Left cardiac atrium (tissue), 4 donors: Measurements from ENCODE around the gene AKAP11. TPM values are rescaled to one million over a fixed set of nuclear protein-coding genes. Genes with fewer than 3 reads are reported as not detected.

ENCODE experiments used
- ATAC-seq, 2 donors: fragments of 200-7000 bp; cut with Tn5 transposase; one replicate each; pipeline ENCODE4 v1.9.1; 2020; ENCODE audit warnings: mild to moderate bottlenecking in 2 of 2, moderate library complexity in 2 of 2
- DNase-seq: peaks from one replicate; pipeline ENCODE4 v3.0.0-alpha.2; 2020
- intact Hi-C, 2 donors: fragments of 100-400 bp; cut with DNase I; formaldehyde crosslinking; loops; one replicate each; pipeline versions ENCODE4 v1.14.1 to v1.15.1; 2022 to 2023
- total RNA-seq, 2 donors: library from RNA; stranded (reverse); fragmentation: NEBNext Ultra II Directional; extraction: Animal tissue kit (Norgen Biotek cat#: 25700); gene quantifications; one replicate each; pipeline ENCODE4 v1.2.1, GENCODE V29; 2021
- donor health status: DM: no; HTN: yes; CAD: no.
- donor health status: DM: no; HTN: yes; CAD: no; lungs with severe emphysema.
- donor health status: DM: yes; HTN: yes; CAD: no.
- donor health status: Dilated cardiomyopathy.

AKAP11 gene
- total RNA-seq, 2 donors from 2014 or later, result 21.6 to 33.7 TPM

- DNase-seq, result no peak
- ATAC-seq, result no peak
- intact Hi-C loops, result no loop called here
Measured at GRCh38 chr13:42329239-42329638, 57.3 kb downstream of the AKAP11 start.

DNA sequence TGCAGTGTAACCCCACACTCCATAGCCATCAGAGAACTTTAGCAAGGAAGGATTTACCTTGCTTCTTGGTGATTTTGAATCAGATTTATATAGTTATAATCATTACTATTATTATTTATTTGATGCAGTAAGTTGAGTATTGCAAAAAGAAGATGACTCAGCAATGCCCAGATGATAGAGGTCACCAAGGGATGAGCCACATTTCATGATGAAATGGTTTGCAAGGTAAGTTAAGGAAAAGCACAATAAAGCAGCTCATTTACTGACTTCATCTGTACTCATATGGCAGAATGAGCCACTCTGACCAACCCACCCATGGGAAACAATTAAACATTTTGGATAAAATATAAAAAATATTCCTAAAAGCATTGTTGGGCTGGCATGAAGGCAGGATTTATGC, 59.1 kb downstream of the AKAP11 start:
- intact Hi-C loops, result no loop called here
- ATAC-seq (no peak), DNase-seq (no peak)

DNA sequence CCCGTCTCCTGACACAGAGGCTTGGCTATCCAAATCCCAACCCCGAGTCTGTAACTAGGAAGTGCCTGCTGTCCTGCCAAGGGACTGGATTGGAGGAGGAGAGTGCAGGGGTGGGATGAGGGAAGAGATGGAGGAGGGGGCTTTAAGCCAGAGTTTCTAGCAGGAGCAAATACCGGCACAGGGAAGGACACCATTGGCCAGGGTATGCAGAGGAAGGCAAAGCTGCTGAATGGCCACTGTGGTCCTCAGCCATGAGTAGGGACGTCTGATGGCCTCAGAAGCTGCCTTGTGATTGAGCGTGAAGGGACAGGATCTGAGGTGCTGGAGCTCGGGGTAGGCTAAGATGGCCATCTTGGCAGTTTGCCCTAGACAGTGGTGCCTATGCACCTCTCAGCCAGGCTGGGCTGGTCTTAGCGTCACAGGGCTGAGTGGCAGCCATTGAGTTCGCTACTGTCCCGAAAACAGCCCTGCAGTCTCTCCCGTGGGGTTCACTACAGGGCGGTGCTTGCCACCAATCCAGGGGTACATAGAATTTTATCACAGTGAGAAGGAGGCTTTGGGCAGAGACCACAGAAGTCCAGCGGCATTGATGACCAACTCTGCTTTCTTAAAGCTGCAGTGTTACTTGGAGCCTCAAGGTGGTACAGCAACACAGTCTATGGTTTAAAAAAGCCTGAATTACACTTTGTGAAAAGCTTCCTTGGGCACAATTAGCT, 61.8 kb downstream of the AKAP11 start:
- intact Hi-C loops, result no loop called here
- ATAC-seq, result peak in 1 of 2 donors; percentile 27
- DNase-seq, result no peak

- intact Hi-C loops, result no loop called here
- DNase-seq, result no peak
- no peak for ATAC-seq
Measured at GRCh38 chr13:42334329-42334706, 62.4 kb downstream of the AKAP11 start.

DNA sequence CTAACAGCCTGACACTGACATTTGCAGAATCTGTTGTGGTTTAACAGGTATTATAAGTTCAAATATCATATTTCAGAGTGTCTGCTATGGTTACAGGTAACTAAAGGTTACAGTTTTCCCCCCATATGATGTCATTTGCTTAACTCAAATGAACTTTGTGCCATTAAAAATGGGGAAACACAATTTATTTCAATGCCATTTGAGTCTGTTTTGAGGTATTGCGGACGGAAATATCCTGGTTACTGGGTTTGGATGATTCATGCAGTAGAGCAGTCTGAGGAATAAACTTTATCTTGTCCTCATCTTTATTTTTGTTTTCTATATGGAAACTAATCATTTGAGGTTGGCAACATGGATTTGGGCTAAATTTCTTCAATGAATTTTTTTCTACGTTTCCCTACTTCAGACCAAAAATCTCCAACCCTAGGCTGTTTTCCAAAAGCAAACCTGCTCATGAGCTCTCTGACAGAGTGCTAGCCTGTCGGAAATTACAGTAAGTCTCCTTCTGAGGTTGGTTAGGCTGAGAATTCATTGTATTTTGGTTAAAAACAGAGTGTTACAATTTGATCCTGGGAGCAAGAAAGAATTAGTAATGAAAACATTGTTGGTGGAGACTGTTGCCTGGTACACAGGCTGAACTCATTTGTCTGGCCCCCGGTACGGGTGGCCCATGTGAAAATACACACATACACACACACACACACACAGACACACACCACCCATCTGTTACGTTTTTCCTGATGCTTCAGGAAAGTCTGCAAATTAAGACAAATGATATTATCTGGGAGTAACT, 66.1 kb downstream of the AKAP11 start:
- DNase-seq (no peak), ATAC-seq (no peak)
- intact Hi-C loops, result no loop called here

- ATAC-seq (no peak), DNase-seq (no peak)
- intact Hi-C loops, result no loop called here
Measured at GRCh38 chr13:42345367-42345766, 73.4 kb downstream of the AKAP11 start.

DNA sequence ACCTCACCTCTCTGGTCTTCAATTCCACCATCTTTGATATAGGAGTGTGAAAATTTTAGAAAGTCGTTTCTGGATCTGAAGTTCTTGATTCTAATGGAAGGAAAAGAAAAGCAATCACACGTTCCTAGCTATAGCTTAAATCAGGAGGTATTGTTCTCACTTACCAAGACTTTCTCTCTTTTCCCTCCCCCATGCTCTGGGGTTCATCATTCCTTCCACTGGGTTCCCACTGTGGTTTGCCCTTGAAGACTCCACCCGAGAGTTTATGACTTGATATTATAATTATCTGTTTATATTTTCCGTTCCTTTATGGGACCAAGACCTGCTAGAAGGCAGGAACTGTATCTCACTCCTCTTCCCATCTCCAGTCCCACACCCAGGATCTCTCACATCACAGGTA, 76.6 kb downstream of the AKAP11 start:
- DNase-seq (no peak), ATAC-seq (no peak)

GRCh38 chr13:42350141-42350540, 78.2 kb downstream of the AKAP11 start:
- no peak for DNase-seq
- no peak for ATAC-seq
- intact Hi-C loops, result no loop called here

More for the DNA sequence above, 76.6 kb downstream of the AKAP11 start:
- intact Hi-C loops, result no loop called here

- ATAC-seq, result peak; percentile 59 to 85
- intact Hi-C loops, result no loop called here
- no peak for DNase-seq
Measured at GRCh38 chr13:42354241-42355091, 82.5 kb downstream of the AKAP11 start.

GRCh38 chr13:42355092-42355485, 83.1 kb downstream of the AKAP11 start:
- ATAC-seq (peak in 1 of 2 donors; percentile 23), DNase-seq (no peak)
- intact Hi-C loops, result no loop called here

DNA sequence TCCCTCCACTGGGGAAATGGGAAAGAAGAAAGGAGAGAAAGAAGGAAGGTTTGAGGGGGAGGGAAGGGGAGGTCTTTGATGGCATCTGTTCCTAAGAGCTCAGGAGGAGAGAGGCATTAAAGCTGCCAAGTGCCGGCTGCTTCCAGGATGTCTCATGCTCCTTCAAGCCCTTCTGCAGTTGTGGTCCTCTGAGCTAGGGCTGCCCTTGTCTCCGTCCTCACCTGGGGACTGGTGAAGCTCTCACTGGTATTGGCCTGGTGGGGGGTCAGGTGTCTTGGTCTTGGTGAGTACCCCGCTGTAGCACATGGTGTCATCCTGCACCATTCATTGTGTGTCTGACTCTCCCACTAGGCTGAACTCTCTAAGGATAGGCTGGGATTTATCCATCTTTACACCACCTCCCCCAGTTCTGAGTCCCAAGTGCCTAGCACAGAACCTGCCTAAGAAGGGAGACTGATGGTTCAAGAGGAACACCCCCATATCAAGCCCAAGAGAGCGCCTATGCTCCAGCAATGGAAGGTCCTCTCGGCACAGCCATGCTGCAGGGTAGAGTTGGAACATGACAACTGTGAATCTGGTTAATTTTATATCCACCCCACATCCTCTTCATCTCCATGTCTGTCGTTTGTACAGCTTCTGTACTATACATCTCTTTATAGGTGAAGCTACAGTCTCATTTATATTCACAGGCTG, 83.7 kb downstream of the AKAP11 start:
- no peak for DNase-seq
- ATAC-seq, result no peak
- intact Hi-C loops, result no loop called here

DNA sequence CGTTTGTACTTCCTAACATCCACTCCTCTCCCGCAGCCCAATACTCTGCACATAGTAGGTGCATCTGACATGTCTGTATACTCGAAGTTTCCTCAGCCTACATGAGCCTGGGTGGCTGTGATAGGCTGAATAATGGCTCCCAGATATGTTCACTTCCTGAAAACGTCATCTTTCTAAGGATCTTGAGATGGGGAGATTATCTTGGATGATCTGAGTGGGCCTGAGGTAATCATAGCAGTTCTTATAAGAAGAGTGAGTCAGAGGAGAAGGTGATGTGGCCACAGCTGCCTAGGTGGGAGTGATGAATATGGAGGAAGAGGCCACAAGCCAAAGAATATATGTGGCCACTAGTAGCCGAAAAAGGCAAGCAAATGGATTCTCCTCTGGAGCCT, 84.2 kb downstream of the AKAP11 start:
- intact Hi-C loops, result no loop called here
- ATAC-seq, result no peak
- DNase-seq, result no peak

DNA sequence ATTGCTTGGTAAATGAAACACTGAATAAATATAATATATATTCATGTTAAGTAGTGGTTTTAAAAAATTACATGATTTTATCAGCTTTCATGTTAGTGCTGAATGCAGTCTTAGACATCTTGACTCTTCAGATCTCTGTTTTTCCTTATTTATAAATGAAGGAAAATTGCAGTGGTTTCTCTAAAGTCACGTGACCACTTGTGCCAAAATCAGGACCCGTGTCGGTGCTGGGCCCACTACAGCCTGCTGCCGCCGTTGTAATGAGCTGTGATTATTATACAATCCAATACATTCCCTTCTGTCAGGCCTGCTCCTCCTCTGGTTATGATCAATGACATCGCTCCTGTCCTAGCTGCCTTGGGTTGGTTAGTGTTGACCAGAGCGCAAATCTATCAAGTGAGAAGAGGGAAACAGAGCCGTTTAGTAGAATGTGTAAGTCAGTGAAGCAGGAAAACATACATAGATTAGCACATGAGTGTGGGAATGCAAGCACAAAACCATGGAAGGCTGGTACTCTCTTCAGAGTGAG, 88.2 kb downstream of the AKAP11 start:
- DNase-seq (no peak), ATAC-seq (no peak)
- intact Hi-C loops, result no loop called here

DNA sequence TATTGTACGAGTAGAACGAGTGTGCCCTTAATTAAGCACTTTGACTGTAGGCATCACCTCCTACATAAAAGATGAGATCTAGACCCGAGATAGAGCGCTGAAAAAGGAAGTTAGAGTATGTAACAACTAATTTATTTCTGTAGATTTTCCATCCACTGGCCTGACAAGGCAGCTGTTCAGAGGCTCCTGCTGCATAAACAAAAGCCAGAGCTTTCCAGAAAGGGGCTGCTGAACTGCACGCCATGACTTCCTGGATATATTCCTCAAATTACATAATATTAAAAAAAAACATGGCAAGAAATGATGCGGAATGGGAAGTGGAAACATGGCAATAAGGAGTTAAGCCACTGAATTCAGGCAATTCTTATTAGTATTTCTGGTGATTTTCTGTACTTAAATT, 89.7 kb downstream of the AKAP11 start:
- intact Hi-C loops, result no loop called here
- DNase-seq (no peak), ATAC-seq (no peak)

- ATAC-seq, result no peak
- DNase-seq, result no peak
- intact Hi-C loops, result no loop called here
Measured at GRCh38 chr13:42363941-42364612, 92.1 kb downstream of the AKAP11 start.

DNA sequence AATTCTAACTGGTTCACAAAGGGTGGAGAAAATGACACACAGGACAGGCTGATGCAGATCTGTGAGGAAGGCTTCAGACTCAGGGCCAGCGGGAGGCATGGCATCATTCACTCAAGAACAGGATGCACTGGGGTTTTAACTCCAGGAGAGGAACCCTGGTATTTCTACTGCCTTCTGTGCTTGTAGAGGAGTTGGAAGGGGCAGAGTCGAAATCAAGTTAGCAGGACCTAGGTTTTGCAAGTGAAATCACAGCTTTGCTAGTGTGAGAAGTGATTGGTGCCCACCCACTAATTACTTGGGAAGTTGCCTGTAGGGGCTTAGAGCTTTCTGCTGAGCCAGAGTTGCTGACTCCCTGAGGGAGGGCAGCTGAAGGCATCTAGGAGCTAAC, 92.7 kb downstream of the AKAP11 start:
- intact Hi-C loops, result no loop called here
- DNase-seq (no peak), ATAC-seq (no peak)

DNA sequence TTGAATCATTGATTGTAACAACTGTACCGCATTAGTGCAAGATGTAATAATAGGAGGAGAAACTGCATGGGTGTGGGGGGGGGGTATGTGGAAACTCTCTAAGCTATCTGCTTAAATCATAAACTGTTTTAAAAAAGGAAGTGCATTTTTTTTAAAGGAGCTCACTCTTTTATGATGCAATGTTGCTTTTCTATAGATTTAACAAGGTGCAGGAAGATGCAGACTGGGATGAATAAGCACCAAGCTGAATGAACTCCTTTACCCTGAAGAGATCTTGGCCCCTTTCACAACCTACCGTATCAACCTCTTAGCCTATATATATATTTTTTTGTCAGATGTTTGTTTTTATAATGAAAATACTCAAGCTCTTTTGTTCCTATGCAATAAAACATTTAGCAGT, 95.9 kb downstream of the AKAP11 start:
- intact Hi-C loops, result no loop called here
- DNase-seq, result no peak
- no peak for ATAC-seq

DNA sequence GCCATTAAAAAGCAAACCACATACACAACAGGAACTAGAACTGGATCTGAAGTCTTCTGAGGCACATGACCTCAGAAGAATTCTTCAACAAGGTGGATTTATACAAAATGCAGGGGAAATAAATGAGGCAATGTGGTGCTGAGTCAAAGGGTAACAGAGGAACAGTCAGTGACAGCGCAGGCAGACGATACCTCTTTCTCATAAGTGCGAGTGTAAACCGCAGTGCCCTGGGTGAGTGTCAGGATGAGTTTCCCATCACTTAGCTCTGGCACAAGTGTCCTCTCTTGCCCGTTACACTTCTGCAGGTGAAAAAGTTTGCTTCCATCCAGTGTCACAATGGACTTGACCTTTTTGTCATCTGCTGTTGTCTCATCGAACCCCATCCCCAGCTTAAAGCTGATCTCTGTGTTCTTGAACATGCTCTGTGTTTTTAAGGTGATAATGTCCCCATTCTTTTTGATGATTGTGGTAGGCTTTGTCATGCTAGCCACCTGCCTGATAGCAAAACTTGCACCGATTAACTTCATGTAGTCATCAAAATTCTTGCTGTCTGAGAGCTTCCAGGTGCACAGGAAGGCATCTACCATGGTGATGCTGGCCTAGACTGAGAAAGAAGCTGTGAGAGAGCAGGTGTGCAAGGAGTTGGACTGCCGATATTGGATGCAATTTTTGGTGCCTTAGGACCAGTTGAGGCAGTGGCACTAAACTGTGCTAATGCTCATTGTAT, 97.3 kb downstream of the AKAP11 start:
- ATAC-seq (no peak), DNase-seq (no peak)
- intact Hi-C loops, result no loop called here
